ENCODE measurements around the gene INO80B.
"Not testable (repeated sequence)": the region's sequence is repeated elsewhere in the genome, so short reads cannot be mapped to it uniquely, and the experiment has no call there.

The INO80B gene

DNA sequence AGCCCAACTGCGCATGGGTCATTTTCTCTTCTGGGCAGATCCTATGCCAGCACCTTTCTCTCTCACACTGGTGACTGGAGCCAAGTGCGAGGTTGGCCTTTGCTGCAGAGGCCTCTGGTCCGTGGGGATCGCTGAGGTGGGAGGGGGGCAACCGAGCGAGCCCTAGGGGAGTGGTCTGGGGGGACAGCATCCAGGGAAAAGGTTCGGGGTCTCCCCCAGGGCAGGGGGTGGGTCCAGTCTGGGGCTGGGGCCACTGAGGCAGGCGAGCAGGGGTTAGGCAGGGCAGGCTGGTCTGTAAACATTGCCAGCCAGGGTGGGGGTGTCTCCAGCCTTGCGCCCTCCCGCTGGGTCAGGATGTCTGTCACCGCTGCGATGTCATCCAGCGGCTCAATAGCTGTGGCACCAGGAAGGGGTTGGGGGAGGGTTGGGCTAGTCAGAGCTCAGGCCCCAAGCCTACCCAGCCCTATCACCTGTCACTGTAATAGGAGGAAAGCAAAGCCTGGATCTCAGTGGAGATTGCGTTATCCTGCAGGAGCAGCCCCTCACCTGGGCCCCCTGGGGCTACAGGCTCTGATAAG, 28.6 kb upstream of the INO80B start:
- DNase-seq = no peak

DNA sequence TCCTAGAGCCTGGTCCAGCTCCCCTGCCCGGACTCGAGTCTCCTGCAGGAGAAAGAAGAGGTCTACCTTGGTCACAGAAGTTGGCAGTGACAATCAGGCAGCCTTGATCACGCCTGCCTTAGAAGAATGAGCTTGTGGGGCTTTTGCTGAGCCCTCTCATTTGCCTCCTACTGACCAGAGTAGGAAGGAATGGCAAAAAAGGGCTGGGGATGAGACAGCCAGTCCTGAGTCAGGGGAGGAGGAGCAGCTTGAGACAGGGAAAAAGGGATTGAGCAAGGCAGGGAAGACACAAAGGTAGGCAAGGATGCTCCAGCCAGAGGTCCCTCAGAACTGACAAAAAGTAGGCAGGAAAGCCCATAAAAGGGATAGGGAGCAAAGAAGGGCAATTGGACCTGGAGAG, 27.3 kb upstream of the INO80B start:
- DNase-seq = no peak

DNA sequence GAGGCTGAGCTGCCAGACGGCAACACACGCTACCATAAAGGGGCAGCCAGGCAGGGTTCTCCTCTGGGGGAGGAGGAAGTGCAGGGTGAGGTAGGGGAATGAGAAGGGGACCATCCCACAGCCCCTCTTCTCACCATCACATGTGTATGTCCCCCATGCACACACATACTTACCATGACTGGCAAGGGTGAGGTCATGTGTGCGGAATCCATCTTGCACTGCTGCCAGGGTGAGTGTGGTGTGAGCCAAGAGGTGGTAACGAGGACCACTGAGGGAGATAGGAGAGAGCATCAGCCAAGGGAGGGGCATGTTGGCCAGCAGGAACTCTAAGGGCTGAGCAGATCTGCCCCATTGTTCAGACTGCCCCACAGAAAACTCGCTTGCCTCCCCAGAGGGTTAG, 26.2 kb upstream of the INO80B start:
- DNase-seq = no peak

DNA sequence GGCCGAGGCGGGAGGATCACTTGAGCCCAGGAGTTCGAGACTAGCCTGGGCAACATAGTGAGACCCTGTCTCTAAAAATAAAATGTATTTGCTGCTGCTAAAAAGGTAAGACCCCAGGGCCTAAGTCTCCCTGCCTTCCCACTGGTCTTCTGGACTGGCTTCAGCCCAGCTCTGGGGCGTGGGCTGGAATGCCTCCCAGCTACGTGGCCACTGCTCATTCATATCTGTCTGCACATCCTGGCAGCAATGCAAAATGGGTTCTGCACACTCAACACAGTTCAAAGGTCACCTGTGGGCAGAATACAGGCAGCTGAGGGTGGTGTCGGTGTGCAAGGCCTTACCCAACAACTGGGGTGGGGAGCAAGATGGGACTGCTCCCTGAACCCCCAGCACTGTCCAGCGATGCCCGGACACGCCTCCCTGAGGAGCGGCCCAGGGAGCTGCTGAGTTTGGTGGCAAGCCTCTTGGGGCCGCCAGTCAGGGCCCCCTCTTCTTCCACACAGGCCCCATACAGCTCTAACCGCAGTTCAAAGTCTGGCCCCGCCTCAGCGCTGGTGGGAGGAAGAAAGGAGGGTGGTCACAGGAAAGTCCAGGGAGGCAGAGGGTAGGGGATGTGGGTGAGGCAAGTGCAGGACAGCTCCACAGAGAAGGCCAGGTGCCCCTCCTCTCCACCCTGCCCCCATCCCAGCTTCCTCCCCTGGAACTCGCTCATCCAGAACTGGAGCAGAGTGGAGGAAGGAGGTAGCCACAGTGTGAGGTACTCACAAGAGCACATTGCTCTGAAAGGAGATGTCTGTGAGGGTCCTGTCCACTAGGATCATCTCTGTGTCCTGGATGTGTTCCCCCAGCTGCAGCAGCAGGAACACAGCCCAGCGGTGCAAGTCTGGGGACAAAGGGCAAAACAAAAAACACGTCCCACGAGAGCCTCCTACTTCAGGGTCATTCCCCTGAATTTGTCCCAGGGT, 25.1 kb upstream of the INO80B start:
- no peak for DNase-seq

DNA sequence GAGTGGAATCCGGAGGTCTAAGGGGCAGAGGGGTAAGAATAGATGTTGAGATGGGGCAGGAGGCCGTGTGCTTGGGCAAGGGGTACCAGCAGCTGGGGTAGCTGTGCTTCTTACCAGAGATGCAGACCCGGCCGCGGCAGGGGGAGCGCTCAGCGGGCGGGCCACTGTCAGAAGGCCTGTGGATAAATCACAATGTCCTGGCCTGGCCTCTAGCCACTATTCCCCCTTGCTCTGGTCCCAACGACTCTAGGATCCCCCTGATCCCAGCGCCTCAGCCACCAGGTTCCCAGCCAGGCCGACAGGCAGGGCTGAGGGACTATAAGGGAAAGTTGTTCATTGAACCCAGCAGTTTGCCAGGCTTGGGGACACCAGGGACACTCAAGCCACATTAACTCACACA, 24.4 kb upstream of the INO80B start:
- DNase-seq = no peak

DNA sequence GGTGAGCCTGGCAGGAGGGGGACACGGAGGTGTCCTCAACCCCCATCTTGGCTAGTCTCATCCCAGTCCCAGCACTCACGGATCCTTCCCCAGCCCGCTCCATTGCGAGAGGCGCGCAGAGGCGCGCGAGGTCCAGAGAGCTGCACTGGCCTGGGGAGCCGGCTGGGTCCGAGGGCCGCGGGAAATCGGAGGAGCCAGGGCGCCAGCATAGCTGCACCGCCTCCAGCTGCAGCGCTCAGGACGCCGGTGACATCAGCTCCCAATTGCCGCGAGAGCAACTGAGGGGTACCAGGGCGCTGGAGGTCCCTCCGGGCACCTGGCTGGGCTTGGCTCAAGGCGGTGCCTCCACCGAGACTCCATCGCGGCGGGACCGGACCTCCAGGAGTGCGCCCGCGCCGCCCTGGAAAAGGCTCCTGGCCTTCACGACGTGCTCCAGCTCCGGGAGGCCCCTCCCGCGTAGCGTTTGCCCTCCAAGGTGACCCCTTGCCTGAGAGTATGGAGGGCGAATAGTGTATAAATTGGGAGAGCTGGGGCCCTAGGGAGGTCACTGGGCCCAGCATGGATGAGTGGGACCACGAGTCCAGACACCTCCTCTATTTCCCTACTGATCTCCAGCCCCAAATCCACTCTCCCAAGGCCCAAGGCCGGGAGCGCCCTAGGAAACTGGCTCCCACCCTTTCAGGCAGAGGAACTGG, 18.6 kb upstream of the INO80B start:
- DNase-seq = no peak

DNA sequence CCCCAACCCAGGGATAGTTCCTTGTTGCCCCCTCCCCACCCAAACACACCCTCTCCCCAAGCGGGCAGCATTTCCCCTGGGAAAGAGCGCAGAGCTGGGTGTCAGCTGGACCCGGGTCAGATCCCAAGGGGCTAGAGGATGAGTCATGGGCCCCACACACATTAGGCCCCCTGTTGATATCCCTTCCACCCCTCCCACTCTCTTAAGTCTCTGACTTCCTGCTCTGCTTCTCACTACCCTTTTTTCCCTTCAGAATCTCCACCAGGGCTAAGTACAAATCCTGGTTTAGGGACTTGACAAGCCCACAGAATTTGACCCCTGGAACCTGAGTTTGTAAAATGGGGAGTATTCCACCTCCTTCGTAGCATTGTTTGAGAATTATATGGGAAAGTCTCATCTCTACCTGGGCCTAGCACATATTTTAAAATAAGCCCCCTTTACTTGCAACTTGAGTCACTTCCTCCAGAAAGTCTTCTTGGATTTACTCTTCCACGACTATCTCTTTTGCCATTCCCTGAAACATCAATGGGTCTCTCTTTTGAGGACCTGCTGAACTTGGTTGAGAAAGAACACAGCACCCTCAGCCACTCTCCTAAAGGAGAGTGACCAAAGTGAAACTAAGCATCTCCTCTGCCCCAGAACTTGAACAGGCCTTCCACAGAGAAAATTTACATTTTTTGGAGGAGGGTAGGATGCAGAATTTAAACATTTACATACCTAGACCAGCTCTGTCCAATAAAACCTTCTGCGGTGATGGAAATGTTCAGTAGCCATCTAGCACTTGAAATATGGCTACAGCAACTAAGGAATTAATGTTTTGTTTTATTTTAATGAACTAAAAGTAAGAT, 17.8 kb upstream of the INO80B start:
- DNase-seq = no peak

DNA sequence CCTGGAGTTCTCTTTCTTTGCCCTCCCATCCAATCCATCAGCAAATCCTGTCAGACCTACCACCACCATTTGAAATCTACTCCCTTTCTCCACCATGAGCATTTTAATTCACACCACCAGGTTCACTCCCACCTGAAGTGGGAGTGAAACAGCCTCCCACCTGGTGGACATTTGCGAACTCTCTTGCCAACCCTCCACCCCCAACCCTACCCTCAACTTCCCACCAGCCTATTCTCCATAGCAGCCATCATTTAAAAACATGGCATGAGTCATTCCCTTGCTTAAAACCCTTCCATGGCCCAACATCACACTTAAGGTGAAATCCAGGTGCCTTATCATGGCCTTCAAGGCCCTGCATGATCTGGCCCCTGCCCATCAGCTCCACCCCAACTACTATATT, 16.6 kb upstream of the INO80B start:
- DNase-seq = no peak

DNA sequence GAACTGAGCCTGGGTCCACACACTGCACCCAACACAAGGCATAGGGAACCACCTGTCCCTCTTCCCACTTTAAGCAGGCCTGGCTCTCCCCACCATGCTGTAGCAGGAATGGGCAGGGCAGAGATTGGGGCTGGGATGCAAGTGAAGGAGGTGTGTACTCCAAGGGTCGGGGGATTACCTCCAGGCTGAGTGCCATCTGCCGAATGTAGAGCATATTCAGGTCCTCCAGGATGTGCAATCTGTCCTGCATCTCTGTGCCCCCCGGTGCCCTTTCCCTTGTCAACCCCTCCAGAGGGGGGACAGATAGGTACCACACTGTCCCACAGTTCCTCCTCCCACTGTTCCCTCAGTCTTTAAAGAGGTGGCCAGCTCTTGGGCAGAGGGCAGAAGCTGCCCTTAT, 15.5 kb upstream of the INO80B start:
- no peak for DNase-seq

DNA sequence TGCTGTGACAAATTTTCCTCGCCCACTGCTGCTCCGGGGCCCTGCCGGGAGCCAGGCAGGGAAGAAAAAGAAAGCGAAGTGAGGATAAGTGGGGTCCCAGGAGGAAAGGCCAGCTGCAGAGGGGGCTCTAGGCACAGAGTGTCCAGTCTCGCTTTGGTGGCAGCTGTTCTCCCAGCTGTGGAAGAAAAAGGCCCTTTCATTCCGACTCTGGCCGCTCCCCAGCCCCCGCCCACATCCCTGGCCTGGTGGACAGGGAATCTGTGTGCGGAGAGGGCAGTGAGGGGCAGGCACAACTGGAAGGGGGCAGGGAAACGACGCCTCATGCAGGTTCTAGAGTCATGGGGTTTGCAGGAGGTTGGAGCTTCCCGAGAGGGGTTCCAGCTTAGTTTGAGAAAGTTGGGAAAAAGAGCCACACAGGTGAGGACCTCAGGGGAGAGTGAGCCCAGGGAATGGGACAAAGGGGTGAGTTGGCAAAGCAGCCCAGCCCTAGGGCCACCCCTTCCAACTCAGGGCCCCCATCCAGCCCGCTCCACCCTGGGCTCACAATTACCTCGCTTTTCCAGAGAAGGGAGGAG, 15.0 kb upstream of the INO80B start:
- no peak for DNase-seq

DNA sequence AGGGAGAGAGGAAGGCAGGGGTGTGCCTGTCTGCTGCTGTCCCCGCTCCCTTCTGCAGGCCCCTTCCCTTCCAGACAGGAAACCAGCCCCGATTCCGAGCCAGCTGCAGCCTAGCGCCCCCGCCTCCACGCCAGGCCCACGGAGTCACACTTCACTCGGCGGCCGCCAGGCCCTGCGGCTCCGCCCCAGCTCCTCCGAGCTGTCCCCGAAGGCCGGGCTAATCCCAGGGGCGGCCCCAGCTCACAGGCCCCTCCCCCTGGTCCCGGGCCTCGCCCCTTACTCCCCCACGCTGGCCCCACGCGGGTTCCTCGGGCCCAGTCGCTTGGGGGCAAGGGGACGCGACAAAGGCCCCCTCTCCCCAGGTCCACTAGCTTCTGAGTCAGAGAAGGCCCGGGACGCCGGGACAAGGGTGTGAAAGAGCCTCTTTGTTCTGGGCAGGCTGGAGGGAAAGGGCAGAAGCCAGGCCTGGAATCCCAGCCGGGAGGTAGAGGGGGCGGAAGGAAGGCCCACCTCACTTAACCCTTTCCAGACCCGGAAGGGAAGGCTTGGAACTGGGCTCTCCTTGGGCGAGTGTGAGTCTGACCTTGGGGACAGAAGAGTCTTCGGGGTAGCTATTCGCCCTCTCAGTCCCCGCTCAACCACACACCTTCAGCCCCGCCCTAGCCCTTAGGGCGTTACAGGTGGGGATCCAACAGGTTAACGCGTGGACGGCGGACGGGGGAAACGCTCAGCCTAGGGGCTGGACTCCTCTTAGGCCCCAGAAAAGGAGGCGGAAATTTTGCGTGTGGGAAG, 14.3 kb upstream of the INO80B start:
- DNase-seq = peak; percentile 76

DNA sequence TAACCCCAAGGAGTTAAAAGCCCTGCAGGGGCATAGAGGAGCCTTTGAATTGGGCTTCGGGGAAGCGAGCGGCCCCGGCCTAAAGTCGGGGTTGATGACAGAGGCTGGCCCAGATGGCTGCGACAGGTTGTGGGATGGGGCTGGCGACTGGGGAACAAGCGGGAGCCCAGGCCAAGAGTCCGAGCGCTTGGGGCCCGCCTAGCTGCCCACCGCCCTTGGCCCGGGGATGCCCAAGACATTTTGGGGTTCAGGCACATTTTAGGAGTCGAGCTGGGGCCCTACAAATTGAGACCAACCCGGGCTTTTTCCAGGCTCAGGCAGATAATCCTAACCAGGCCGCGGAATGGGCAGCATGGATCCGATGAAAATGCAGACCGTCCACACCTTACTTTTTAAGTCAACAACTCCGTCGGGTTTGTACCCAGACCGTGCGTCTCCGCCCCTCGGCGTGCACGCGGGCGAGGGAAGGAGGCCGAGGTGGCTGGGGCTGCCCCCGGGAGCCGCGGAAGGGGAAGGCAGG, 13.7 kb upstream of the INO80B start:
- DNase-seq = no peak

DNA sequence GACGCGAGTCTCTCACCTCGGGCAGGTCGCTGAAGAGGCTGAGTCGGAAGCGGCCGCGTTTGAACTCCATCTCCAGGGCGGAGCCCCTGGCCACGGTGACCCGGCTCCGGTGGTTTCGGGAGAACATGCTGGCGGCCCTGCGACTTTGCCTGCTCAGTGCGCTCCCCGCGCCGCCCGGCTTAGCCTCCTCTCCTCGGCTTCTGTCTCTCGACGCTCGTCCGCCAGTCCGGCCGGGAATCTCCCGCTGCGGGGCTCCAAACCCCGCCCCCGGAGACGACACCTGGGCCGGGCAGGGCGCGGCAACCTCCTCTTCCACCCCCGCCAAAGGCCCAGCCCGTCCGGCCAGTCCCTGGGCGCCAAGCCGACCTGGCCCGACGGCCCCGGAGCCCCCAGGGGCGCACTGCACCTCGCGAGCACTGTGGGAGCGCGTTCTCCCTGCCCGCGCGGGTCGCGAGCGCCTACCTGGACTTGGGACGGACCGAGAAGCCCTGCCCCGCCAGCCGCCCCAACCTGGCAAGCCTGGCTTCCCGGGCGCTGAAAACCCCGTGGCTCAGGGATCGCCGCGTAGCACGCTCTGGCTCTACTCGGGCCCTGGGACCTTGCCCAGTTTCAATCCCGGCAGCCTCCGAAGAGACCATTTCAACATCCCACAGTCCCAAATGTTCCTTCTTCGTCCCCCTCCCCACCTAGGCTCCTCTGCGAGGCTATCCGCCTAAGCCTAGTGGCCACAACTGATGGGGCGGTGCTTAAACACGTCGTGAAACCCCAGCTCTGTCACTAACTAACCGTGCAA, 13.0 kb upstream of the INO80B start, which contains the start of gene RTKN:
RTKN (minus strand) TSS at position 248 of the 793 bp plus-strand sequence; CDS start at position 127, 121 bp downstream.
- DNase-seq = peak; percentile 75

DNA sequence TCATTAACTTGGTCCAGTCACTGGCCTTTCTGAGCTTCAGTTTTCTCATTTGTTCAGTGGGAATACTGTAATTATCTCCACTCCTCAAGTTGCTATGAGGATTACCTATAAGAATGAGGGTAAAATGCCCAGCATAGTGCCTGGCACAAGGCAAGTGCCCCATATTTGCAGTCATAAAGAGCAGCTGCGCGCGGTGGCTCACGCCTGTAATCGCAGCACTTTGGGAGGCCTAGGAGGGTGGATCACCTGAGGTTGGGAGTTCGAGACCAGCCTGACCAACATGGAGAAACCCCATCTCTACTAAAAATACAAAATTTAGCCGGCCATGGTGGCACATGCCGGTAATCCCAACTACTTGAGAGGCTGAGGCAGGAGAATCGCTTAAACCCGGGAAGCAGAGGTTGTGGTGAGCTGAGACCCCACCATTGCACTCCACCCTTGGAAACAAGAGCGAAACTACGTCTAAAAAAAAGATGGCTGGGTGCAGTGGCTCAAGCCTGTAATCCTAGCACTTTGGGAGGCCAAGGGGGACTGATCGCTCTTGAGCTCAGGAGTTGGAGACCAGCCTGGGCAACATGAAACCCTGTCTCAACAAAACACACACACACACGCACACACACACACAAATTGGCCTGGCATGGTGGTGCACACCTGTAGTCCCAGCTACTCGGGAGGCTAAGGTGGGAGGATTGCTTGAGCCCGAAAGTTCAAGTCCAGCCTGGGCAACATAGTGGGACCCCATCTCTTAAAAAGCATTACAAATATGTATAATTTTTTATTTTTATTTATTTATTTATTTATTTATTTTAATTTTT, 12.2 kb upstream of the INO80B start:
- not testable (repeated sequence) for DNase-seq

DNA sequence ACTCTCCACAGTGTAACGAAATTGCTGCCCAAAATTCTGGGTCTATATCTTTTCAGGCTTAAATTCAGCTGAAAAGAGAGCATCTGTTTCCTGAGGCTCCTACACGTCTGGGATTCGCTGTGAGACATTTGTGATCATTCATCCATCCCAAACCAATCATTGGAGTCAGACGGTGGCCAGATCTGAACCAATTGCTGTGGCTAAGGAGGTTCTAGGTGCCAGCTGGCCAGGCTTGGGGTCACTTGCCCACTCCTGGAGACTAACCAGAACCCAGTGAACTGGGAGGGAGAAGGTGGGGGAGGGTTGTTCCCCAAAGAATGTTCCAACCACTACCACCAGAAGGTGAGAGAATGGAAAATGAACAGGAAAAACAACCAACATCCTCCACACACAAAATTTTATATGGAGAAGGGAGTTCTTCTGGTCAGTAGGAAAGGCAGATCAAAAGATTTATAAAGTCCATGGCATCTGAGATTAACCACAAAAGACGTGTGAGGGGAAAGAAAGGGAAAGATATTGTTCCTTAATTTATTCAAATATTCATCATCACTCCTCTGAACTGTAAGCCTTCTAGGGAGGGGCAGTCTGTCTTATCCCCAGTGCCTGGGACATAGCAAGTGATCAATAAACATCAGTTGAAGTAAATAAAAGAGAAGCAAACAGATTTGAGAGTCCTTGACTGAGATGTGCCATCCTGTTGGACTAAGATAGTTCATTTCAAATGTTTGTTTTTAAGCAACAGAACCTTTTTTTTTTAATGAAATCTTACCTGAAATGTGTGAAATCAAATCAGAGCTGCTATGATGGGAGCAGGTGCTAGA, 10.2 kb upstream of the INO80B start:
- no peak for DNase-seq

DNA sequence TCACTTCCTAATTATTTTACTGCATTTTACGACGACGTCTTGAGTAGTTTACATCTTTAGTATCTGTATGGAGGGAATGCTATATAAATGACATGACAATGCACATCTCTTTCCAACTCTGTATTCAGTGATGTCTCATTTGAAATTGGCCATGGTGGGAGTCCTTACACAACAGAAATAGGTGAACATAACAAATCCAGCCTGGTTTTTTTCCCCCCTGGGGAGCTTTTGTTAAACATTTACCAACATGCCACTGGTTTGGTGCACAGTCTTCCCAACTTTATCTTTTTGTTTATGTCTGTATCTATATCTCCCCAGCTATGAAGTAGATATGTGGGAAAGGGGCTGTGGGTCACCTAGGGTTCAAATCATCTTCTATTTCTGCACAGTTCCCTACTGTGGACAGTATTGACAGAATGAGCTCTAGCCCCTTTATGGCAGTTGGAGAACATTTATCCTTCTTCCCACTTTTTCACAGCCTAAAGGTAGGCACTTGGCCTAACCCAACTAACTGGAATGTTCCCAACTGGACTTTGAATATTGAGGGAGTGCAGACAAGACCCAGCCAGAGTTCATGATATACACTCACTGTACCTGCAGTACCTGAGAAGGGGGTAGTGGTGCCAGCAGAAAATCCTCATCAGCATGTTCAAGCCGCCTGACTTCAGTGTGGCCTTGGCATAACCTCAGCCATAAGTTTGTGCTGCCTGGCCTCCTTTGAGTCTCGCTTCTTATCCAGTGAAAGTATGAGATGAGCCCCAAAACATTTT, 7.5 kb upstream of the INO80B start:
- no peak for DNase-seq

DNA sequence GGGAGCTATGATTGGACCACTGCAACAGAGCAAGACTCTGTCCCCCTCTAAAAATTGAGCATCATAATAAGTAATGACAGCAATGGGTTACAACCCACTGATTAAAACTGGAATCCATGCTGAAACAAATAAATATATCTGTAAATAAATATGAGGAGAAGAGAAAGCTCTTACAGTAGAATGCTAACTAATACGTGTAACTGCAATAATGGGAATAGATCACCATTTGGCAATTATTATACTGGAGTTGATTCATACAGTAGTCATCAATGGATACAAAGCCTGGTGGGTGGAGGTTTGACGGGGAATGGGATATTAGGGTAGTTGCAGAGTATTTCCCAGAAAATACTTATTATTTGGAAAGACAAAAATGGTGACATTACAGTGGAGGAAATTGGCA, 6.1 kb upstream of the INO80B start:
- DNase-seq = no peak

Measured in activated CD8-positive, alpha-beta memory T cell treated with anti-CD3 and anti-CD28 coated beads for 24 hours (primary cell).